Hematopoietic multipotent progenitor cell treated with erythropoietin and hydrocortisone succinate and interleukin-3 and kit ligand, for 6 days (in vitro differentiated cells): ENCODE results near the gene MYOZ1.
"Not testable (repeated sequence)": the region's sequence is repeated elsewhere in the genome, so short reads cannot be mapped to it uniquely, and the experiment has no call there.

Experiments used
- DNase-seq: peaks from one replicate; pipeline ENCODE4 v3.0.0-alpha.2; 2015

The MYOZ1 gene, protein sequence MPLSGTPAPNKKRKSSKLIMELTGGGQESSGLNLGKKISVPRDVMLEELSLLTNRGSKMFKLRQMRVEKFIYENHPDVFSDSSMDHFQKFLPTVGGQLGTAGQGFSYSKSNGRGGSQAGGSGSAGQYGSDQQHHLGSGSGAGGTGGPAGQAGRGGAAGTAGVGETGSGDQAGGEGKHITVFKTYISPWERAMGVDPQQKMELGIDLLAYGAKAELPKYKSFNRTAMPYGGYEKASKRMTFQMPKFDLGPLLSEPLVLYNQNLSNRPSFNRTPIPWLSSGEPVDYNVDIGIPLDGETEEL

DNA sequence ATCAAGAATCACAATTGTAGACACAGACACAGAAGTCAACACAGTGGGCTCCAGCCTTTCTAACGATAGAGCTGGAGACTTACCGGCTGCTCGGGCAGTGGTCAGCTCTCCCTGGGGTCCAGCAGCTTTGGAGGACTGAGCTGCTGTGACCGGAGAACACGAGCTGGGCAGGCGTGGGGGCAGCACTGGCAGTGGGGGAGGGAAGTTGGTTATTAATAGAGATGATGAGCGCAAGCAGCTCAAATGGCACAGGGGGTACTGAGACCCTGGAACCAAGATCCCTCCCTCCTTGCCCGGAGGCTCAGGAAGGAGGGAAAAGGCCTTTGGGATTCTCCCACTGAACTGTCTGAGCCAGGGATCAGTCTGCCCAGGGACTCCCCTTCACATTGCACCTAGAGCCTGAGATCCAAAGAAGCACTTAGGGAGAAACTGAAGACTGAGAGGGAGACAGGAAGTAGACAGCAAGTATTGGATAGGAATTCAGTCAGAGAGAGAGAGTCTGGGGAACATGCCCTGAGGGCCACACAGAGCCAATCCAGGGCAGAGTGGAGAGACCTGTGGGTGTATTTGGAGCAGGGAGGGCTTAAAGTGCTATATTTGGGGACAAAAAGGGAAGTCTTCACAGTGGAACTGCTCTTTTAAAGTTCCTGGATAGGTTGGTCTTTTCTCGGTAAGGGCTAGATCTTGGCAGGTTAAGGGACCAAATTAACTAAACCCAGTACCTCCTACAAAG lies at the start of gene MYOZ1:
Gene MYOZ1, minus strand, starts transcription at position 147 of the 733 bp plus-strand sequence. CDS start 1,457 bp downstream, outside the sequence.
- DNase-seq = no peak

DNA sequence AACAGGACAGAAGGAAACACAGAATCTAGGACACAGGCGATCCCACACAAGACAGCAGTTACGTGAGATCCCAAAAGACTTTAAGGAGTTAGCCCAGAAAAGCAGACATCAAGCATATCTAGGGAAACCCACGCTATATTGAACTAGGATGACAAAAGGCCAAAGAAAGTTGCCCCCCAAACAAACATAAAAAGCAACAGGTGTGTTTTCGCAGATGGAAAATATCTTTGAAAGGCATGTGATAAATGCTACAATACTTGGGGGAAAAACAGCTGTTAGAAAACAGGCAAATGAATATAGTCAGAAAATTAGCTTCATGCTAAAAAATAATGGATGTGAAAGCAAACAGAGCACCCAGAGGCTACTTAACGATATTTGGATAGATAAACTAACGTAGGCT lies 49.5 kb upstream of the MYOZ1 start:
- not testable (repeated sequence) for DNase-seq

DNA sequence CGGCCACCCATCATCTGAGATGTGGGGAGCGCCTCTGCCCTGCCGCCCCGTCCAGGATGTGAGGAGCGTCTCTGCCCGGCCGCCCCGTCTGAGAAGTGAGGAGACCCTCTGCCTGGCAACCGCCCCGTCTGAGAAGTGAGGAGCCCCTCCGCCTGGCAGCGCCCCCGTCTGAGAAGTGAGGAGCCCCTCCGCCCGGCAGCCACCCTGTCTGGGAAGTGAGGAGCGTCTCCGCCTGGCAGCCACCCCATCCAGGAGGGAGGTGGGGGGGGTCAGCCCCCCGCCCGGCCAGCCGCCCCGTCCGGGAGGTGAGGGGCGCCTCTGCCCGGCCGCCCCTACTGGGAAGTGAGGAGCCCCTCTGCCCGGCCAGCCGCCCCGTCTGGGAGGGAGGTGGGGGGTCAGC lies 48.3 kb upstream of the MYOZ1 start:
- DNase-seq = not testable (repeated sequence)

DNA sequence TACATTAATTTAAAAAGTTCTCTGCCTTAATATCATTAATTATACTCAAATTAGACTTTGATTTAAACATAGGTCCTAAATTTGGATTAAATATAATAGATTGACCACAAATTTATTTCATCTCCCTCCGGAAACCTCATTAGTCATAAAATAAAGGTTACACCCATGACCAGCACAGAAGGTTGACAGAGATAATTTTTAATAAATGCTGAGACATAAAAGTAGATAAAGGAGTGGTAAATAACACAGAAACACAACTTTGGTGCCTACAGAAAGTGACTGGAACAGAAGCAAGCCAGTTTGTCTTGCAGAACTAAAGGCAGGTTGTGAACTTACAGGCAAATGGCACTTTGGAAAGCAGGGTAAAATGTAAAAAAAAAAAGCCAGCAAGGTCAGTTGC lies 46.4 kb upstream of the MYOZ1 start:
- DNase-seq = peak; percentile 50

DNA sequence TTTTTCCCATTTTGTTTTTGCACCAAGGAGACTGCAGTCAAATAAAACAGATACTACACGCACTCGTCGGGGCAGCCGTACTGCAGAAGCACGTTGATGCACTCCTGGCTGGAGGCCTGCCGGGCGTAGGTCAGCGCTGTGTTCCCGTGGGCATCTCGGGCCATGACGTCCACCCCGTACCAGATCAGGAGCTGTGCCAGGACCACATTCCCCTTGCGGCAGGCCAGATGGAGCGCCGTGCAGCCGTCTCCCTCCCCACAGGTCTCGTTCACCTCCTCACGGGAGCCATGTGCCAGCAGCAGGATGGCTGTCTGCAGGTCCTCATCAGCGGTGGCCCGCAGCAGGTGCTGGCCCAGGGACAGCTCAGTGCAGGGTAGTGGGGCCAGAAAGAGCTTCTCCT lies 33.3 kb upstream of the MYOZ1 start:
- DNase-seq = not testable (repeated sequence)

DNA sequence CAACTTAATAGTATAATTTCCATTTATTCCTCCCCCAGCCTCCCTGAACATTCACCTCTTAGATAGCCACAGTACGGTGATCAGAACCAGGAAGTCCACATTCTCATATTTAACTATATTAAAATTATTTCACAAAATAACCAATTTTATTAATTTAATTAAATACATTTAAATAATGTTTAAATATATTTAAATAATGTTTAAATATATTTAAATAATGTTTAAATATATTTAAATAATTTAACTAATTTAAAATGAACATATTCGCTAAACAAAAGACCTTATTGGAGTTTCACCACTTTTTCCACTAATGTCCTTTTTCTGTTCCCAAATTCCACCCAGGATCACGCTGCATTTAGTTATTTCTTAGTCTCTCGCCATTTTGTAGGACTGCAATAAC lies 27.1 kb upstream of the MYOZ1 start:
- DNase-seq = not testable (repeated sequence)

DNA sequence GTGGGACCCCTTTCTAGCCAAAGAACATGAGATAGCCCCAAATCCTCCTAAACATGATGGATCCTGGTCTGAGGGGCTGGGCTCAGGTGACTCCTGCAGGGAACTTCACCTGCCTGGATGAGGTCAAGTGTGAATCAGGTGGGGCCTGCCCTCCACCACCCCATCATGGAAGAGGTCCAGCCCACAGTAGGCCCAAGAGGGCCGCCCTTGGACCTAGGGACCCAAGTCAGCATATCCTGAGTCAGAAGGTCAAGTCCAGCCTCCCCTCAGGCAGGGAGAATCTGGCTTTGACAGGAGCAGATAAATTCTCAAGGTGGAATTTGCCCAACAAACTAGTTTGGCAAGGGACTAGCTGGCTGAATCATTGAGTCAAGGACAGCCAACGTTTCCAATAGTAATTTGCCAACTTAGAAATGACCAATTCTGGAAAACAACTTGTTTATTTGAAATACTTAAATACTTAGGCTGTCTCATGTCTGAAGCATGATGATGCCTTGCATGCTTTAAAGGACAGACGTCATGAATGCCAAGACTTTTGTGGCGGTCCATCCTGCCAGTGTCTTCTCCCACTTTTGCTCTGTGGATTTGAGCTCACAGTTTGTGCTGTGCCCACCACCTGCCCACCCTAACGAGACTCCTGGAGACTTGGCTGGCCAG lies 25.0 kb upstream of the MYOZ1 start:
- DNase-seq = not testable (repeated sequence)

DNA sequence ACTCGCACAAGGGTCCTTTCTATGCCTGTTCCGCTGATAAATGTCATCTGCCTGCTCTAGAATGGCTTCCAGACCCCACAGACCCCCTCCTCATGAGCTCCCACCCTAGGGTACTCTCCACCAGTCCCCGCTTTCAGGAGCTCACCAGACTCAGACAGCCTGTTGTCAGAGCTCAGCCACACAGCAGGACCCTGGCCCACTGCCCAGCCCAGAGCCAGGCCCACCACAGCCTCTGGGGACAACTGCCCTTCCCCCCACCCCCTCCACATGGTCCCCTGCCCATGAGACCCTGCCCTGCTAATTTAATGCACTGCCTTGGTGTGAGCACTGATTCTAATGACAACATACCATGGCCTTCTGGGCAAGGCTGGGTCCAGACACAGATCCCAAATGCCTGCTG lies 24.3 kb upstream of the MYOZ1 start:
- not testable (repeated sequence) for DNase-seq

DNA sequence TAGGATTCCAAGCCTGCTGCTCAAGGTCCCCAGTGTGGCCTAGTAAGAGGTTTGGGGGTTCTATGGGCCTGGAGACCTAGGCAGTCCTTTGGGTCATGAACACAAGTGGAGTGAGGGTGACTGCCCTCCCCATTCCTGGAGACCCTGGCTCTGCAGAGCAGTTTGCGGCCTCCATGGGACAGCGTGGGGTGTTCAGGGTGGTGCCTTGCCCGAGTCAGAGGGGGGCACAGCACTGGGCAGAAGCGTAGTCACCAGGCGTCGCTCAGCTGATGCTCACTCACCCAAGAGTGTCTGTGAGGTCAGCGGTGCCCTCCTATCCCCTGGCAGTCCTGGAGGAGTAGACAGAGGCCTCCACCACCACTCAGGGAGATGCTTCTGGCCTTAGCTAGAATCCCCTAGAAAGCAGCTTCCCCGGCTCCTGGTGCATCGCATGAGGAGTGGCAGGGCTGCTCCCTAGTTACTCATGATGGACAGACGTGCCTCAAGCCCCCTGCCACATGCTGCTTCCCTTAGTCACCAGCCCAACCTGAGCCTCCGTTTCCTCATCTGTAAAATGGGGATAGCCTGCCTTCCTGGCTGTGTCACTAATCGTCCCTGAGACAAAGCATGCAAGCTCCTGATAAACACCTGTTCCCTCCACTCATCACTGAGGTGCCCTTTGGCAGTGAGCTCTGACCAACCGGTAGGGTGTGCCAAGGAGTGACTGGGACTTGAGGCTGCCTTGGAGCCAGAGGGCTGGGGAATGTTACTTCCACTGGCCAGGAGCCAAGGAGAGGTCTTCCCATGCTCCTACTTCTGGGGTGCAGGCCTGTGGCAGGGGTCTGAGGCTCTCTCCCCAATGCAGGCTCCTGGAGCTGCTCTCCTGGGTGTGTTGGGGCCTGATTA lies 23.1 kb upstream of the MYOZ1 start:
- not testable (repeated sequence) for DNase-seq

DNA sequence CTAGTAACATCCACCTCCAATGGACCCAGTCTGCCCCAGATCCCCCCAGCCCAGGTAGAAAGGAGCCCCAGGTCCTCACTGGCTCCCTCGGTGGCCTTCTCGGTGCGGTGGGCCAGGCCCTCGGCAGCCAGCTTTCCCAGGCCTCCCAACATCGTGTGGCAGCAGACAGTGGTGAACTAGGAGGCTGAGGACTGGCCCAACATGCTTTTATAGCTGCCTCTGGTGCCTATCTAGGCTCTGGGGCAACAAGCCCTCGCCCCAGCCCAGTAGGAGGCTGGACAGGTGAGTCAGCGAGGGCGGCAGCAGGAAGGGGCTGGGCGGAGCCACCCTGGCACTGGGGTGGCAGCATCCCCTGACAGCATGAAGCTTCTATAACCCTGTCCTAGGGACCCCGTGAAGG lies 22.3 kb upstream of the MYOZ1 start:
- DNase-seq = not testable (repeated sequence)

DNA sequence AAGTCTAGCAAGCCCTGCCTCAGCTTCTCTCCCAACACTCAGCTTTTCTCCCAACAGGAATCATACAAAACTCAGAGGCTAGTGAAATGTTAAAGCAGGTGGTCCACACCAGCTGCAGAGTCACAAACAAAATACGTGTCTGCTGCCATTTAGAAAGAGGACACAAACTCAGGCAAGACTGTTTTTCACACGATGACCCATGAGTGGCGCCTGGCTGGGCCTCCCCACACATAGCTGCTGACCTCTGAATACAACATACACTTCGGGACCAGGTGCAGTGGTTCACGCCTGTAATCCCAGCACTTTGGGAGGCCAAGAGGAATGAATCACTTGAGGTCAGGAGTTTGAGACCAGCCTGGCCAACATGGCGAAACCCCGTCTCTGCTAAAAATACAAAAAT lies 21.4 kb upstream of the MYOZ1 start:
- DNase-seq = not testable (repeated sequence)

DNA sequence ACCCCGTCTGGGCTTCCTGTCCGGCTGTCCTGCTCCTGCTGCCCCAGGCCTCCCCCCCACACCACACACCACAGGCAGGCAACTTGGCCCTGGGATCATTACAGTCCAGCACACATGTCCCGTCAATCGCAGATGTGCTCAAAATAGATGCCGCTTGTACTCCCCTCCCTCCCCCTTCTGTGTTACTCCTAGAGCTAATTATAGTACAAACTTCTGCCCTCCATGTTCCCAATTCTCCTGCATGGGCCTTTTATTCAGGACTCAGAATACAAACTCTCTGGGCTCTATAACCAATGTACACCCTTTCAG lies 14.7 kb upstream of the MYOZ1 start, which contains the start of gene SYNPO2L:
Gene SYNPO2L, minus strand, starts transcription at position 40 of the 309 bp plus-strand sequence. CDS start 107 bp downstream, outside the sequence.
- no peak for DNase-seq

DNA sequence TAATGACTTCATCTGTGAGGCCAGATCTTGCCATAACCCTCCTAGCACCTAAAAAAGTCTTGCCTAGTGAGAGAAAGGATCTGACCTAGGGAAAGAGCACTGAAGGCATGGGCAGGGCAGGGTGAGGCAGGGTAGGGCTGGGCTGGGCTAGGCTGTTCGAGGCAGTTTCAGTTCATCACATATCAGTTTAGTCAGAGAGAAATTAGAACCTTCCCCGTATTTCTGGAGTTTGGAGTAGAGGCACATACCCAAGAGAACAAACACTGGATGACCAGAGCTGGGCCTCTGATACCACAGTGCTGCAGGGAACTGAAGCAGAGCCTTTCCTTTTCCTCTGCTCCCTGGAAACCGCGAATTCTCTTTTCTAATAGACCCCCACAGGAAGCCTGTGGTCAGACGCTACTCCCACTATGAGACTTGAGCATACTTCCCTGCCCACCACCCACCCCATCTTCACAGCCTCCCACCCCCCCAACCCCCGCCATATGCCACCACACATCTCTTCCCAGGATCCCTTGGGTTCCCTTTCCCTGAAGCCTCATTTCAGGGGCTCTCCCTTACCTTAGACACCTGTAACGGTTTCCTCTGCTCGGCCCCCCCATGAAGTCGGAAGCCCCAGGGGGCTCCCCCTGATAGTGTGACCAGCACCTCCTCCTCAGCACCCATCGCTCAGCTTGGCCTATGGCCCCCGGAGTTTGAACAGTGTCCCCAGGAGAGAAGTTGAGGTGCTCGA lies 14.1 kb upstream of the MYOZ1 start:
- peak; percentile 49 for DNase-seq

DNA sequence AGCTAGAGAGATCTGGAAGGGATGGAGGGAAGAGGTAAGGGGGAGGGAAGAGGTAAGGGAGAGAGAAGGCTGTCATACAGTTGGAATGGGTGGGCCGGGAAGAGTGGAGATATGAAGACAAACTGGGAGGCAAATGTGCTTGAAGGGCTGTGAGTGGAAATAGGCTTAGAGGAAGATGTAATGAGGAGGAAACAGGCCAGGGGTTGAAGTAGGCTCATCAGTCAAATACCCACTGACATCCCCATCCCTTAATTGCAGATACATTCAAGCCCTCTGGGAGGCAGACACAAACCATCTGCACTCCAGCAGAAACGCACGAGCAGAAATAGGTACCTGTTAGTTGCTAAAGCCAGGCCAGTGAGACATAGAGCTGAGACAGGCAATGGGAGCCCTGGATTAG lies 12.4 kb upstream of the MYOZ1 start:
- DNase-seq = peak; percentile 58

DNA sequence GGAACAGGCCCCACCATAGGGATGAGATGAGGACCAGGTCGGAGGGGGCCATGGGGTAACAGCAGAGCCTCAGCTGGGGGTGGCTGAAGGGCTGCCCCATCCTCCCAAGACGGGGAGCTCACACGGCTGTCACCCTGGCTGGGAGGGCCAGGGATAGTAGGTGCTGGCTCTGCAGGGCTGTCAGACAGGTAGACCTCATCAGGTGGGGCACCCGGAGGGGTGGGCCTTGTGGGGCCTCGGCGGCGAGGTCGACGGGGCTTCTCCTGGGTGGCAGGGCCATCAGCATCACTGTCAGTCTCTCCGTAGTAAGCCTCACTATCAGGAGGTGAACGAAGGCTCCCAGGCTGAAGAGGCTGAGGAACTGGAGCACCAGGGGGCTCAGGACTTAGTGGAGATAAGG lies 11.9 kb upstream of the MYOZ1 start:
- DNase-seq = no peak

DNA sequence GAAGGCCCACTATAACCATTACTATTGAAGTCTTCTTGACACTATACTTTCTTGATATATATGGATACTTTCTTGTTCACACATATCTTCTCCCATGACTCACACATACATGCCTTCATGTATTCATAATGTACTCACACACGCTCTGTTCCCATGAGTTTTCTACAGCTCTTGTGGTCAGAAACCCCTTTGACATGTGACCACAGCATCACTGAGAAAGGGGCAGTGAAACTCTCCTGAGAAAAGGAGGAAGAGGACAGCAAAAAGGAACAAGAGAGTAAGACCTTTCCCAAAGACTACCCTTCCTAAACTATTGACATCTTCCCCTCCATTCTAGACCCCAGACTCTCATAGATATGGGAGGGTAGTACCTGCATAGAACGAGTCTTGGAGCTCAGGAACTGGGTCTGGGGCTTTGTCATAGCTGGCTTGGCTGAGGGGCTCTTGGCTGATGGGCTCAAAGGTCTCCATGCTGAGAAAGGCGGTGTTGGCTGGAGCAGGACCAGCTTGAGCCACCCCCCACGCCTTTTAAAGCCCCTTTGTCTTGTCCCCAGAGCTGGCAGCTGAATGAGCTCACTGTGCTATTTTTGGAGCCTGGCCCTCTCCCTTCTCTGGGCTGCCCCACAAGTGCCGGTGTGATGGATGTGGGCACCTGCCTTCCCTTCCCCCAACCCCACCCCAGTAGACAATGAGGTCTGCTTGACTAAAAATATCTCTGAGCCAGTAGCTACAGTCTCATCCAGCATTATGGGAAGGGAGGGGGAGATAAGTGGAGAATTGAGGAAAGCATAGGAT lies 9.5 kb upstream of the MYOZ1 start:
- DNase-seq = no peak

DNA sequence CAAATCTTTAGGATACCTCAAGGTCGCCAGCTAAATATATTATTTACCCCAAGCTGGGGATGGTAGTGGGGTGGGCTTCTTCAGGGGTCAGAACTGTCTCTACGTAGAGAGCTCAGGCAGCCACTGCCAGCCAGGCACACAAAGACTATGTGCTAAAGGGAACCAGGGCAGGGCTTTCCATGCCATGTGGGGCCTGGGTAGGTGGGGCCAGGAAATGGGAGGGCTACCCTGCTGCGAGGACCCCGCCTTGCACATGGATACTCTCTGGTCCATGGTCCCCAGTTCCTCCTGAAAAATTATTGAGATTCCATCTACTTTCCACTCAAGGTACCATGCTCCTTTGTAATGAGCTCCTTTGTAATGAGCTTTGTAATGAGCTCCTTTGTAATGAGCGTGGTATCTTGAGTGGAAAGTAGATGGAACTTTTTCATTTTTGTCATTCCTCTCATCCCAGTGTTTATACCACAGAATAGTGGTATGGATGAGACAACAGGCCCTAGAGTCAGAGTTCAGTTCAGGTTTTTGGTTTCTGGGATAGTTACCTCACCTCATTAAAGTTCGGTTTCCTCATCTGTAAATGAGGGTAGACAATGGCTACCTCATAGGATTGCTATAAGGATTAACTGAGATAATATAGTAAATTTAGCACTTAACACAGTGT lies 8.7 kb upstream of the MYOZ1 start:
- no peak for DNase-seq

DNA sequence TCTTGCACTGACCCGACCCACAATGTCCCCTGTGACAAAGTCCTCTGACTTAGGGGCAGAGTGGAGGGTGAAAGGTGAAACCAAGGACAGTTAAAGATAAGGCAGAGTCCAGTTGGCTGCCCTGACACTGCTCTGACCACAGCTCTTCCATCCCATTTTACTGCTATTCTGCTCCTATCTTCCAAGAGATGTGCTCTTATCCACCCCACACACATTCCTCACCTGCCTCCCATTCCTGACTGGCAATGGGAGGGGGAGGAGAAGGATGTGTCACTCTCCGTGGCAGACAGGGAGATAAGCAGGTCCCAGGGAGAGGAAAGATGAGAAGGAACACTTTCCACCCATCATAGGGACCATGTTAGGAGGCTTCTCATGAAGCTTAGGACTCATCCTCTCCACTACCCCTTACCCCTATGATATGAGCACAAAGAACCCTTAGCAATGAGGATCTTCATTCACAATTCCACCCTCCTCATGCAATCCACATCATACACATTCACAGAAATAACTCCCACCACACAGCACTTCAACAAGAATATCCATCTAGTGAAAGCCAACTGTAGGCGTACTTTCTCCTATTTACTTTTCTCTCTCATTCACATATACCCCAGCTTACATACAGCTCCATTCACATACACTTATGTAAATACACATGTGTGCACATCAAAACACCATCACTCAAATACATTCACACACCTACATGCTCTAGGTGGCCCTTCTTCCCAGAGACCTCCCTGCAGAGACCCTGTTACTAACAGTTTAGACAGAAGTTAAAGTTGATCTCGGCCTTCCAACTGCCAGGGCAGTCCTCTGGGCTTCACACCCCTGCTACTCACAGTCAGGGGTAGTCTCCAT lies 7.9 kb upstream of the MYOZ1 start:
- no peak for DNase-seq

DNA sequence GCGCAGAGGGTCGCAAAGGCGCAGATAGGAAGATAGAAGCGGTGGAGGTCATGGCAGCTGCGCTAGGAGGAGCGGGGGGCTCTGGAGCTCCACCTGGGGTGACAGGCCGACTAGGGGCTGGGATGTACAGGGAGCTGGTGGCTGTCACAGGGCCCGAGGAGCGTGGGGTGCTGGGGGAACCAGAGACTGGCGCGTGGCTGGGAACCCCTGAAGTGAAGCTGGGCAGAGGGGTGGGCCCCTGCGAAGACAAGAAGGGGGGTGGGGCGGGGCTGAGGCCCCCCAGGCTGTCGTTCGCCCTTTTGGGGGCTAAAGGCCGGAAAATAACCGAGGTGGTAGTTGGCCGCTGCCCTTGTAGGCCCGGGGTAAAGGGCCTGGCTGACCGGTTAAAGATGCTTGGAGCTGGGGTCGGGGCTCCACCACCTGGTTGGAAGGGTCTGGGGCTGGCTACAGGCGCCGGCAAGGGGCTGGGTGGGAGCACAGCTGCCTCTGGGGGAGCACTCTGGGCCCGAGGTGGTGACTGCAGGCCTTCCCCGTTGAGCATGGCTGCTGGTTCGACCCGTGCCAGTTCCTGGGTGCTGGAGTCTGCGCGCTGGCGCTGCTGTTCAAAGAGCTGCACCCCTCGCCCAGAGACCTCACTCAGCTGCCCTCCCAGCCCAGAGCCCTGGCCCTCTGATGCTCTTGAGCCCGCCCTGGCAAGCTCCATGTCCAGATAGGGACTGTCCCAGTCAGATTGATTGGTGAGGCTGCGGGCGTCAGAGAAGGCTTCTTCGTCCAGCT lies 6.8 kb upstream of the MYOZ1 start:
- DNase-seq = no peak
